NCI-H510A treated with DMSO at 0.1 percent for 48 hours (cell line): ENCODE data around the gene CNTN4.

Experiments
- DNase-seq: peaks from one replicate; lab custom pipeline; 2025; lab: John Stamatoyannopoulos, UW

The CNTN4 gene

DNA sequence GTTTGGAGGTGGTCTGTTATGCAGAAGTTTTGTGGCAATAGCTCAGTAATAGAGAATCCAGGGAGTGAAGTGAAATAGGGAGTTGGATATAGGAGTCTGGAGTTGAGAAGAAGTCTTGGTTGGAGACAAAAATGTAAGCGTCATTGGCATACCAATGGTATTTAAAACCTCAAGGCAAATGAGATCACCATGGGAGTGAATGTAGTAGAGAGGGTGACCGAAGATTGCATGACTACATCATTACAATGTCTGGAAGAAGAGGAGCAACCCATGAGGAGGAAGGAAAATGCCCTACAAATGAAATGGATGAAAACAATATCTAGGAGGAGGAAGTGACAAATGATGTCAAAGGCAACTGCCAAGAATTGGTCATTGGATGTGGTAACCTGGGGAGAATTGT lies 54.4 kb downstream of the CNTN4 start:
- no peak for DNase-seq

DNA sequence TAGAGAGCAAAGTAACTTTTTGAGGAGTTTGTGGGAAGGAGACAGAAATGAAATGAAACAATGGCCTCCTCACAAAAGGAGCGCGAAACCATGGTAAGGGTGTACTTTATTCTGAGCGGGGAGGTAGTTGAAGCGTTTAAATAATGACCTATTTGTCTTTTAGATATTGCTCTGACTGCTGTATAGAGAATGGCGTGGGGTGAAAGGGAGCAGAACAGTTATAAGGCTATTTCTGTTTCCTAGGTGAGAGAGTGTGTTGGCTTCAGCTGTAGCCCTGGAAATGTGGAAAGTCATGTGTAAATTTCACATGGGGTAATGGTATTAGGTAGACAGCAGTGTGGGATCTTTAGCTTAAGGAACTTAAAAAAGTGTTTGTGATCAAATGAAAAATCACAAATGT lies 54.9 kb downstream of the CNTN4 start:
- DNase-seq, result no peak

DNA sequence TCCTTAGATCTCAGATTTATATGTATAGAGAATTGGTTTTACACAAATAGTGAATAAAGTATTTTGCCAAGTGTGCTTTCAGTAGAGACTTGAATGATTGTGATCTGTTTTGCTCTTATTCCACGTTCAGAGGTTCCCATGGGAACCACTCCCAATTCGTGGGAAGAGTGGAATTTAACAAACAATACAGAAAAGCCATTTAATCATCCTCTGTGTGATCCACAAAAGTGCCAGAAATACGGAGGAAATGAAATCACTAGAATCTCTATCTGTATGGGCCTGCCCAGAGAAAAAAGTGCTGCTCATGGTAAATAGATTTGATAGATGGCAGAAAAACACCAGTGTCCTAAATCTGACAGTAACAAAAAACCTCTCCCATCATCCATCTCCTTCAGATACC lies 56.0 kb downstream of the CNTN4 start:
- DNase-seq, result no peak

DNA sequence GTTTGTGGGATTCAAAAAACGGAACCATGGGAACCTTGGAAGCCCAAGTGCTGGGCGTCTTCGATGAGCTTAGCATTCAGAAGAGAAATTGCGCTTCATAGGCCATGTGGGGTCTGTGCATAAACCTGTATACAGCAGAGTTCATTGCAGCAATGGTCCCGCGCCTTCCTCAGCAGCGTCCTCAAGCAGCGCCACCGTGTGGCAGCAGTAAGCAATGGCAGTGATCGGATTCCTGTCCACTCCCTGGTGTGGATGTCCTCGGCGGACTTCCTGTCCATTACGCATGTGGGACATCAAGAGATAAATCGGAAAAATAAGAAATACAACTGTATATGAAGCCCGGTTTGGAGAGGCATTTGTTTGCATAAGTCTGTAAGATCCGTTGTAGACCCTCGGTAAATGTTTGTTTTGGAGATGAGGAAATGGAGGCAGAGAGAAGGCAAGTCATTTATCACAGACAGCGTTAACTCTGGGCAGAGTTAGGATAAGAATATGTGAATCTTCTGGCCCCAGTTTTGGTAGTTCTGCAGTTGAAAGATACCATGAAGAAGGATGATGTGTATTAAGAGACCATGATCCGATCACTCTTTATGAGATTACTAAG lies 57.7 kb downstream of the CNTN4 start:
- DNase-seq, result no peak

DNA sequence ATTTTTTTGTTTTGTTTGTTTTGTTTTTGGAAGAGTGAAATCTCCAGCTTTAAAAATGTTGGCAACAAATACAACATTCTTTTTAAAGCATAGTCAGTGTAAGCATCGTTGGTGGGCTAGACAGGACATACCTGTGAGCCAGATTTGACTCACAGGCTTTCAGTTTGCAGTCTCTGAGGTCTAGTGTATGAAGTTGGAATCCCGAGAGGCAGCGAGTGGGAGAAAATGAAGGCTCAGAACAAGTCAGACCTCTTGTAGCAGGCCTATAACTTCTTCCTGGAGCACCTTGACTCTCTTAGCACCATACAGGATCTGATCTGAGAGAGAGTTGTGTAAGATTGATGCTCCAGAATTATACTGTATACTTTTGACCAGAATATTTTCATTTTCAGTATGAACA lies 60.2 kb downstream of the CNTN4 start:
- DNase-seq, result no peak

GRCh38 chr3:2166552-2166951 lies 67.9 kb downstream of the CNTN4 start:
- no peak for DNase-seq

- peak; percentile 54 for DNase-seq
These were observed 74.0 kb downstream of the CNTN4 start for GRCh38 chr3:2172561-2173171.

GRCh38 chr3:2180634-2181033 lies 82.0 kb downstream of the CNTN4 start:
- DNase-seq, result no peak

DNA sequence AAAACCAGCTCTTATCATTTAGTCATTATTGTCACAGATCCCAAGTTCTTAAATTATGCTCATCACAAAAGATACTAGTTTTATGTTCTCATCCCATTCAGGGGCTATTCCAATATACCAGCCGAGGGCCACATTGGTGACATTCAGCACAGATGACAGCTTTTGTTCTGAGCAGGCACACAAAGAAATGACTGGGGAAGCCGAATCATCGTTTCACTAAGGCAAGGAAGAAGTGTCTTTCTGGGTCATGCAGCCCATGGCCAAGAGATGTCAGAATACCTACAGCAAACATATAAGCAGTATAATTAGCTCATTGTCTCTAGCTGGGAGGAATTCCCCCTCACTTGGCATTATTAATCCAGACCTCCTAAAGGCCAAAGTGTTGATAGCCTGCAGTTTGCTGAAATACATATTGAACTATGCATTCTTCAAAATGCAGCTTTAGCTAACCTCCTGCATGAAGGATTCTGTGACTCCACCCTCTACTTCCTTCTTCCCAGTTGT lies 100.2 kb downstream of the CNTN4 start:
- no peak for DNase-seq

DNA sequence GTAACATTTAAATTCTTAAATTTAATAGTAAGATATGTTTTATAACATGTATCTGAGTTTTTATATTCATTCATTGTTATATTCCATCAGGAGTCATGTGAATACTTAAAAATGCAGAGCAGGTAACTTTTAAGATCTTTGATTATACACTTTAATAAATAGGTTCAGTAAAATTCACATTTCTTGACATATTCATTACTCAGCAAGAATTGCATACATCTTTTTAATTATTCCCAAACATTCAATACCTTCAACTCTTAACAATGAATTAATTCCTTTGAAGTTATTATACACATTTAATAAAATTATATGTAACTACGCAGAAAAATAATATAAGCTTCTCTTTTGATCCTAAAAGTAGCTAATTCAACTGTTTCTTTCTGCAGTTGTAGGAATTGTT lies 105.4 kb downstream of the CNTN4 start:
- no peak for DNase-seq

- no peak for DNase-seq
These were observed 107.0 kb downstream of the CNTN4 start for GRCh38 chr3:2205692-2206091.

DNA sequence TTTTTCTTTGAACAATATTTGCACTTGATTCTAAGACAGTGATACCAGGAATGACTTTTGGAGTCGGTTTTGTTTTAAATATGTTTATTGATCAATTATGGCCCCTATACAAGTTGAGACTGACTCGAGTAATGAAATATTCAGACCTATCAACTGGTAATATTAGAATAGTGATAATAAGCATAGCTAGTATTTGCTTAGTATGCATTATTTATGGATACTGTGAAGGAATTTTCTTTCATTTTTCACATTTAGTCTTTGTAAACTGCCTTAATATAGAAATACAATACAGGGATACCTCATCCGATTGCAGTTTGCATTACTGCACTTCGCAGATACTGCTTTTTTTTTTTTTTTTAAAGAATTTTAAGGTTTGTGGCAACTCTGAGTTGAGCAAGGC lies 107.9 kb downstream of the CNTN4 start:
- no peak for DNase-seq

DNA sequence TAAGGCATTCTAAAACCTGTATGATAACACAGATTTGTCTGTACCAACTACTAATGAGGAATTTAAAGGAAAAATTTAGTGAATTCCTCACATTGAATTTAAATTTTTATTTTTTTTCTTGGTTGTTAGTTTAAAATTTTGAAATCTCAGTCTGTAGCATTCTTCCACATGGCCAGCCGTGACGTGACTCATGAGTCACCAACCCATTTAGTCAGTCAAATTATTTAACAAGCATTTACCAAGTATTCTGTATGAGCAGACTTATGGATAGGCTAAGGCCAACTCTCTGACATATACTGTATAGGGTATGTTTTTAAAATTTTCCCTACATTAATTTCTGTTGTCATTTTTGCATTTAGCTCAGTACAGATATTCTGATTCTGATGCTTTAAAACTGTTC lies 112.9 kb downstream of the CNTN4 start:
- no peak for DNase-seq

- DNase-seq, result no peak
These were observed 113.5 kb downstream of the CNTN4 start for GRCh38 chr3:2212206-2212605.

DNA sequence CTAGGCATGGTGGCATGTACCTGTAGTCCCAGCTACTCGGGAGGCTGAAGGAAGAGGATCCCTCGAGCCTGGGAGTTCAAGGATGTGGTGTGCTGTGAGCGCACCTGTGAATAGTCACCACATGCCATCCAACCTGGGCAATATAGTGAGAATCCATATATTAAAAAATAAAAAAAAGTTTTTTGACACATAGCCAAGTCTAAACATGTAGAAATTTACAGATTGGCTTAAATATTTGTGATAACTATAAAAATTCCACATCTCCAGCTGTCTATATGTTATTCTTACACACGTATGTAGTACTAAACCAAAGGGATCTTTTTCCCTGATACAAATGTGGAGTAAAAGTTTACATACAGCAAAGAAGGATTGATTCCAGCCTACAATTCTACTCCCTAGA lies 119.7 kb downstream of the CNTN4 start:
- no peak for DNase-seq

DNA sequence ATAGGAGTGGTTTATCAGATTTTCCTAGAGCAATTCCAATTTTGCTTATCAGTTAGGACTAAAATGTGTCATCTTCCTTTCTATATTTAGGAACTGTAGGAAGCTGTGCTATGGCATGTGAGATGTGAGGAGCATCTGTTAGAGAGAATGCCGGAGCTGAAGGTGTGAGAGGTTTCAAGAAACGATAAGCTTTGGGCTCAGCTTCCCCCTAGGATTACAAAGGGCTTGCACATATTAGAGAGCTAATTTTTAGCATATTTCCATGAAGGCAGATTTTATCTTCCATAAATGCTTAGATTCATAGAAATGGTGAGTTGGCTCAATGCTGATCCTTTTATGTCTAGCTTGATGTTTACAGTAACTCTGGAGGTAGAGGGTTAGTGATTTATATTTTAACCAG lies 120.2 kb downstream of the CNTN4 start:
- DNase-seq, result no peak

- DNase-seq, result no peak
These were observed 137.5 kb downstream of the CNTN4 start for GRCh38 chr3:2236203-2236602.

- DNase-seq, result no peak
These were observed 145.5 kb downstream of the CNTN4 start for GRCh38 chr3:2244137-2244536.

- peak; percentile 72 for DNase-seq
These were observed 148.4 kb downstream of the CNTN4 start for GRCh38 chr3:2246873-2247648.

DNA sequence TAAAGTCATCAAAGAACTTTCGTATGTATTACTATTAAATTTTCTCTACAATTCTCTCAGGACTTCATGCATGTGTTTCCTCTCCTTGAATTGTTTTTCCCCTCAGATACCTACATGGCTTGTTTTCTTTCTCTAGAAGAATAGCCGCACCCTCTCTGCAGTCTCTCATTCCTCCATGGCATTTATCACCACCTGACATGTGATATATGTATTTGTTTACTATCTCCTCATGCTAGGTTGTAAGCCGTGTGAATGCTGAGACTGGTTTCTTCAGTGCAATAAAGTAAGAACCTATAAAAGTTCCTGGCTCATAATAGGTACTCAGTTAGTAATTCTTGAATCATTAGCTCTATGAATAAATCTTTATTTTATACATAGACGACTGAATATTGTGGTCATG lies 149.2 kb downstream of the CNTN4 start:
- peak; percentile 17 for DNase-seq

- DNase-seq, result no peak
These were observed 152.1 kb downstream of the CNTN4 start for GRCh38 chr3:2250783-2251182.

- no peak for DNase-seq
These were observed 163.1 kb downstream of the CNTN4 start for GRCh38 chr3:2261747-2262146.

GRCh38 chr3:2262204-2262603 lies 163.5 kb downstream of the CNTN4 start:
- no peak for DNase-seq
